ENCODE data around the gene LRRK1.

LRRK1 gene

DNA sequence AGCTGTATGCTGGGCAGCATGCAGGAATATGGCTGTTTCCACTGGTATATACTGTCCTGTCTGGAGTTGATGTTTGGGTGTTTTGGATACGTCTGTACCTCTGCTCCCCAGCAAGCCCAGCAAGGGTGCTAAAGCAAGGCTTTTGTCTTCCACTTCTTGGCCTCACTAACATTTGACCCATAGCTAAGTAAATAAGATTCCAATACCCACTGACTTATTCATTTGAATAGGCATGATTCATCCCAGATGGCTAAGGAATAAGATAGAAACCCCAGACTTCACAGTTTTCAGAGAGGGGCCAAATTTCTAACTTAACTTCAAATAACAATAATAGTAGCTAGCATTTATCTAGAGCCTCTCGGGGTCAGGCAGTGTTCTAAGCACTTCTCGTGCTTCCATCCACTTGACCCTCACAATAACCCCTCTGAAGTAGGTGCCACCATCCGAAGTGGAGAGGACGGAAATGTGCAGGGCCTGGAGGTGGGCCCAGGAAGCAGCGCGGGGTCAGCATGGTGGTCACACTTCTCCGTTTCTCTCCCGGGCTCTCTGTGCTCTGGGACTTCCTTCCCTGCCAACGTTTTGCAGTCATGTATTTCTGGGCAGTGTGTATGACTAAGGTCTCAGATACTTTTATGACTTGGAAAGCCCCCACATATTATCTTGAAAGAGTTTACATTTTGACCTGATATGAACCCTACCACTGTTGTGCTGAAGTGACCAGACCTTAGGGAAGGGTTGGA is 39.3 kb downstream of the LRRK1 start:
- ATAC-seq (ENCODE audit: insufficient read depth, low read depth): no peak
- Histone ChIP-seq H3K27me3 (ENCODE audit: insufficient read depth, low read length, poor library complexity) (peaks cover 8% of the 10 kb centered on the region), H4K20me1 (ENCODE audit: insufficient read depth, low read length) (no peaks in the 10 kb centered on the region), H2AFZ (ENCODE audit: low read depth, low read length) (no peak overlapping the region), H3K9ac (ENCODE audit: low read depth, low read length) (no peak overlapping the region), H3K4me3 (ENCODE audit: low read depth in 1 of 2, low read length in 2 of 2) (no peak overlapping the region), H3K9me3 (ENCODE audit: insufficient read depth, low read length, severe bottlenecking) (no peaks in the 10 kb centered on the region), H3K27ac (ENCODE audit: low read length) (no peak overlapping the region), H3K4me2 (ENCODE audit: insufficient read depth, low read length) (no peak overlapping the region), H3K79me2 (ENCODE audit: insufficient read depth, low read length) (no peaks in the 10 kb centered on the region), H3K4me1 (ENCODE audit: insufficient read depth, low read length) (no peaks in the 10 kb centered on the region), H3K36me3 (ENCODE audit: insufficient read depth, low read length) (no peaks in the 10 kb centered on the region)
- TF ChIP-seq CTCF (IDR thresholded peaks at IDR 0.05; ENCODE audit: borderline replicate concordance, extremely low read depth, low read length, poor library complexity, severe bottlenecking): no peak
- no peak for TF ChIP-seq EZH2 (IDR thresholded peaks at IDR 0.05; ENCODE audit: borderline replicate concordance, low read depth, low read length, severe bottlenecking)
- no peak for DNase-seq

GRCh38 chr15:100959066-100960050 is 40.2 kb downstream of the LRRK1 start:
- no peak for ATAC-seq (ENCODE audit: insufficient read depth, low read depth)
- no peak overlapping the region for H3K4me3 ChIP-seq (ENCODE audit: low read depth in 1 of 2, low read length in 2 of 2)
- no peaks in the 10 kb centered on the region for H3K36me3 ChIP-seq (ENCODE audit: insufficient read depth, low read length)
- H3K9ac ChIP-seq (ENCODE audit: low read depth, low read length): no peak overlapping the region
- H3K9me3 ChIP-seq (ENCODE audit: insufficient read depth, low read length, severe bottlenecking): no peaks in the 10 kb centered on the region
- DNase-seq: no peak
- no peak overlapping the region for H3K4me2 ChIP-seq (ENCODE audit: insufficient read depth, low read length)
- H2AFZ ChIP-seq (ENCODE audit: low read depth, low read length): no peak overlapping the region
- peaks cover 8% of the 10 kb centered on the region for H3K27me3 ChIP-seq (ENCODE audit: insufficient read depth, low read length, poor library complexity)
- no peaks in the 10 kb centered on the region for H3K4me1 ChIP-seq (ENCODE audit: insufficient read depth, low read length)
- no peaks in the 10 kb centered on the region for H4K20me1 ChIP-seq (ENCODE audit: insufficient read depth, low read length)
- H3K79me2 ChIP-seq (ENCODE audit: insufficient read depth, low read length): no peaks in the 10 kb centered on the region
- TF ChIP-seq CTCF (IDR thresholded peaks at IDR 0.05; ENCODE audit: borderline replicate concordance, extremely low read depth, low read length, poor library complexity, severe bottlenecking) (no peak), EZH2 (IDR thresholded peaks at IDR 0.05; ENCODE audit: borderline replicate concordance, low read depth, low read length, severe bottlenecking) (no peak)
- H3K27ac ChIP-seq (ENCODE audit: low read length): no peak overlapping the region

DNA sequence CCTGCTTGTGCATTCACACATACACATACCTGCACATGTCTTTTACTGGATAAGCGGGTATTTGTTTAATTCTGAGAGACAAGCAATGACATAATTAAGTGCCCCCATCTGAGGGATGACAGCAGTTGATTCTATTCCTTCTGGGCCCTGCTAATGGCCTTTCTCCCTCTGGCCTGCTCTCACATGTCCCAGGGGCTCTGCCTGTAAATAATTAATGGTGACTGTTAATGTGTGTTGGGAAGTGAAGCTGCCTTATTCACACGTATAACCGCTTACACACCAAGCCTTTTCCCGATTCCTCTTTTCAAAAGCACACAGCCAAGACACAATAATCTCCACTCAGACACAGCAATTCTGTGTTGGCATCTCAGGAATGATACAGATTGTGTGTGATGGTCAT is 47.8 kb downstream of the LRRK1 start:
- TF ChIP-seq EZH2 (IDR thresholded peaks at IDR 0.05; ENCODE audit: borderline replicate concordance, low read depth, low read length, severe bottlenecking): no peak
- no peak for TF ChIP-seq CTCF (IDR thresholded peaks at IDR 0.05; ENCODE audit: borderline replicate concordance, extremely low read depth, low read length, poor library complexity, severe bottlenecking)
- Histone ChIP-seq H3K79me2 (ENCODE audit: insufficient read depth, low read length) (no peaks in the 10 kb centered on the region), H3K4me1 (ENCODE audit: insufficient read depth, low read length) (no peaks in the 10 kb centered on the region), H3K9ac (ENCODE audit: low read depth, low read length) (no peak overlapping the region), H3K9me3 (ENCODE audit: insufficient read depth, low read length, severe bottlenecking) (no peaks in the 10 kb centered on the region), H3K4me2 (ENCODE audit: insufficient read depth, low read length) (no peak overlapping the region), H3K4me3 (ENCODE audit: low read depth in 1 of 2, low read length in 2 of 2) (no peak overlapping the region), H2AFZ (ENCODE audit: low read depth, low read length) (no peak overlapping the region), H3K27me3 (ENCODE audit: insufficient read depth, low read length, poor library complexity) (peaks cover 5% of the 10 kb centered on the region), H3K36me3 (ENCODE audit: insufficient read depth, low read length) (no peaks in the 10 kb centered on the region), H3K27ac (ENCODE audit: low read length) (no peak overlapping the region), H4K20me1 (ENCODE audit: insufficient read depth, low read length) (no peaks in the 10 kb centered on the region)
- DNase-seq (no peak), ATAC-seq (ENCODE audit: insufficient read depth, low read depth) (no peak)
